RWPE2 (cell line): ENCODE data around the gene HDAC10.

Source experiments
- ATAC-seq: fragments of 200-7000 bp; cut with Tn5 transposase; 3 replicates; pipeline ENCODE4 v1.9.1; 2021; ENCODE audit warnings: low read depth
- DNase-seq: peaks from one replicate; pipeline ENCODE4 v3.0.0-alpha.2; 2020; ENCODE audit warnings: low spot score
- H3K27ac ChIP-seq: fragments of 450-650 bp; 2 replicates; pipeline ENCODE4 v1.5.1; 2017; ENCODE audit warnings: mild to moderate bottlenecking; ENCODE audit not compliant: poor library complexity, severe bottlenecking
- H3K27me3 ChIP-seq: fragments of 250-450 bp; sonication (Bioruptor Pico); 2 replicates; pipeline ENCODE4 v1.5.1; 2021; ENCODE audit warnings: mild to moderate bottlenecking, moderate library complexity; ENCODE audit not compliant: insufficient read depth, poor library complexity, severe bottlenecking
- H3K36me3 ChIP-seq: fragments of 250-450 bp; sonication (Bioruptor Pico); 2 replicates; pipeline ENCODE4 v1.5.1; 2020; ENCODE audit warnings: low read depth, mild to moderate bottlenecking, moderate library complexity
- H3K4me1 ChIP-seq: fragments of 250-450 bp; sonication (Bioruptor Pico); 2 replicates; pipeline ENCODE4 v1.5.1; 2021; ENCODE audit warnings: mild to moderate bottlenecking, moderate library complexity; ENCODE audit not compliant: insufficient read depth, poor library complexity, severe bottlenecking
- H3K4me3 ChIP-seq: fragments of 250-450 bp; sonication (Bioruptor Pico); 2 replicates; pipeline ENCODE4 v1.5.1; 2021; ENCODE audit warnings: mild to moderate bottlenecking, moderate library complexity; ENCODE audit not compliant: severe bottlenecking
- H3K9me3 ChIP-seq: fragments of 250-450 bp; sonication (Bioruptor Pico); 2 replicates; pipeline ENCODE4 v1.5.1; 2021; ENCODE audit warnings: mild to moderate bottlenecking, moderate library complexity; ENCODE audit not compliant: severe bottlenecking
- TF ChIP-seq, protein P1 (sequence below): fragments of 450-650 bp; IDR thresholded peaks from one replicate; pipeline ENCODE4 v1.5.1; 2017; ENCODE audit warnings: mild to moderate bottlenecking, moderate library complexity; ENCODE audit not compliant: poor library complexity, severe bottlenecking

Gene HDAC10

DNA sequence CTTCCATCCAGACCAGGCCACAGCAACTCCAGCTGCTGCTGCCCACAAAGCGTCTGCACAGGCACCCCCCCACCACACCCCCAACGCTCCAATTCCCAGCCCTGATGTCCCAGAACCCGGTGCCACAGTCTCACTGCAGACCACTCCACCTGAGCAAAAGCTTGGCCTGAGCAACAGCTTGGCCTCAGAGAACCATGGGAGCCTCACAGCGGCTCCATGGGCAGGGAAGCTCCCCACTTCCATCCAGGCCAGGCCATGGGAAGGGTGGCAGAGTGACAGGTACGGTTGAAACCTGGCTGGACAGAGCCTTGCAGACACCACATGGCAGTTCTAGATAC lies 43.2 kb upstream of the HDAC10 start:
- TF ChIP-seq, protein P1, sequence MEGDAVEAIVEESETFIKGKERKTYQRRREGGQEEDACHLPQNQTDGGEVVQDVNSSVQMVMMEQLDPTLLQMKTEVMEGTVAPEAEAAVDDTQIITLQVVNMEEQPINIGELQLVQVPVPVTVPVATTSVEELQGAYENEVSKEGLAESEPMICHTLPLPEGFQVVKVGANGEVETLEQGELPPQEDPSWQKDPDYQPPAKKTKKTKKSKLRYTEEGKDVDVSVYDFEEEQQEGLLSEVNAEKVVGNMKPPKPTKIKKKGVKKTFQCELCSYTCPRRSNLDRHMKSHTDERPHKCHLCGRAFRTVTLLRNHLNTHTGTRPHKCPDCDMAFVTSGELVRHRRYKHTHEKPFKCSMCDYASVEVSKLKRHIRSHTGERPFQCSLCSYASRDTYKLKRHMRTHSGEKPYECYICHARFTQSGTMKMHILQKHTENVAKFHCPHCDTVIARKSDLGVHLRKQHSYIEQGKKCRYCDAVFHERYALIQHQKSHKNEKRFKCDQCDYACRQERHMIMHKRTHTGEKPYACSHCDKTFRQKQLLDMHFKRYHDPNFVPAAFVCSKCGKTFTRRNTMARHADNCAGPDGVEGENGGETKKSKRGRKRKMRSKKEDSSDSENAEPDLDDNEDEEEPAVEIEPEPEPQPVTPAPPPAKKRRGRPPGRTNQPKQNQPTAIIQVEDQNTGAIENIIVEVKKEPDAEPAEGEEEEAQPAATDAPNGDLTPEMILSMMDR: no peak
- ATAC-seq: peak; percentile 7
- H3K4me1 ChIP-seq: peaks cover 16% of the 10 kb centered on the region
- H3K36me3 ChIP-seq: peaks cover 34% of the 10 kb centered on the region
- peak overlapping the region; percentile 99 for H3K27ac ChIP-seq
- no peak for DNase-seq
- no peaks in the 10 kb centered on the region for H3K9me3 ChIP-seq
- no peaks in the 10 kb centered on the region for H3K27me3 ChIP-seq
- no peak overlapping the region for H3K4me3 ChIP-seq

DNA sequence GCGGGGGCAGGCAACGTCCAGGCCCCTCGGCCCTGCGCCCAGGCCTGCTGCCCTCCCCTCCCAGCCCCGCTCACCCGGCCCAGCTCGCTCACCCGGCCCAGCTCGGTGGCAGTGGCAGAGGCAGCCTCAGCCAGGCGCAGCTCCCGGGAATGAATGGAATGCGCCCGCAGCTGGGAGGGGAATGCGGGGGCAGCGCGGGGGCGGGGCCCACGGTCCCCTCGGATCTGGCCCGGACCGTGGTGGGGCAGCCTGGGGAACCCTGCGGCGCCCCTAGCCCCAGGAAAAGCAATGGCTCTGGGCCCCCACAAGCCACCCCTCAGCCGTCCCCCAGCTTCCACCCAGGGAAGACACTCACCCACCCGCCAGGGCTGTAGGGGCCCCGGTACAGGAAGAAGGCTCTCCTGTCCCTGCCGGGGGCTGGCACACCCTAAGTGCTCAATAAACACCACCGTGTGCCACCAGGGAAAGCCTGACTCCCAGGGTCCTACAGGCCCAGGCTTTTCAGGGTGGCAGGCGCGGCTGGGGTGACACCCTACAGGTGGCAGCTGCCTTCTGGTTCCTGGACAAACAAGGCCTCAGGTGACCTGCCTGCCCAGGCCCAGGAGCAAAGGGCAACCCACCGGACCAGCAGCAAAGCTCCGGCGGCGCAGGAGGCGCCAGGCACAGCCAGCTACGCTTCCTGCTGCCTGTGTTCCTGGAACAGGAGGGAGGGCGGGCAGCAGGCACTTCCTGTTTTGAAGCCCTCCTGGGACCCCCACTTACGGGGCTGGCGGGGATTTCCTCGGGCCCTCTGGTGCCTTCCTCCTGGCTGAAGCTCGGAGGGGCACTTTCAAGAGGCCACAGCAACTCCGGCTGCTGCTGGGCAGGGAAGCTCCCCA lies 42.6 kb upstream of the HDAC10 start:
- Histone ChIP-seq H3K36me3 (peaks cover 38% of the 10 kb centered on the region), H3K4me1 (peaks cover 16% of the 10 kb centered on the region), H3K4me3 (peak overlapping the region; percentile 24), H3K9me3 (no peaks in the 10 kb centered on the region), H3K27me3 (no peaks in the 10 kb centered on the region), H3K27ac (peak overlapping the region; percentile 99)
- ATAC-seq (peak; percentile 86), DNase-seq (no peak)
- TF ChIP-seq, protein P1: no peak

DNA sequence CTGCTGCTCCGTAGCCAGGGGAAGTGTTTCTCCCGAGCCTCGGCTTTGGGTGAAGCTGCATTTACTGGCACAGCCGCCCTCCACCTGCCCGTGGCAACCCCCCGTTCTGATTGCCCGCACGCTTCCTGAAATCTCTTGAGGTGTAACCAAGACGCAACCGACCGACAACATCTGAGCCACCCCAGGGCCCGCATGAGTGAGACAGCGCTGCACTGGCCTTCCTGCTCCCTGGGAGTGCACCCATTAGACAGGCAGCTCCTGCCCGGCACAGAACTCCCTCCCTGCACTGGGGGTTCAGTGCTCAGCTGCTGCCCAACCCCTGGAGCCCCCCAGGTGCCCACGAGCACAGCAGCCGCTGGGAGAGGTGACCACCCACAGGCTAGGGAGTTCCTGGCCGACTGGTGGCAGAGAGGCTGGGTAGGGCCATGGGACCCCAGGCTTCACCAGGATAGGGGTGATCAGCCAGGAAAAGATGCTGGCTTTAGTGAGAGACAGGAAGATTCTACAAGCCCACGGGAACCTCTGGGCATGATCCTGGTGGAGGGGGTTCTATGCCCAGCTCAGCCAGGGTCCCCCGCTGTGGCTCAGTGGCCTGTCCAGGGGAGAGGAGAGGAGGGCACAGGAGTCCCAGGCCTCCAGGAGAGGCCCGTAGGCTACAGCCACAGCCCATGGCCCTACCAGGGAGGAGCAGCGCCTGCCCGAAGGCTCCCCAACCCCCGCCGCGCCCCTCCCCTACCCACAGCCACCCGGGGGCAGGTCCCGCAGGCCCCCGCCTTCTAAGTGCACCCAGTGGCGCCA lies 41.8 kb upstream of the HDAC10 start:
- Histone ChIP-seq H3K27ac (peak overlapping the region; percentile 99), H3K27me3 (no peaks in the 10 kb centered on the region), H3K4me1 (peaks cover 16% of the 10 kb centered on the region), H3K4me3 (peak overlapping the region; percentile 24), H3K9me3 (no peaks in the 10 kb centered on the region), H3K36me3 (peaks cover 44% of the 10 kb centered on the region)
- DNase-seq: no peak
- TF ChIP-seq, protein P1: no peak
- ATAC-seq: peak; percentile 20; the same call in 2 of the 3 replicates

DNA sequence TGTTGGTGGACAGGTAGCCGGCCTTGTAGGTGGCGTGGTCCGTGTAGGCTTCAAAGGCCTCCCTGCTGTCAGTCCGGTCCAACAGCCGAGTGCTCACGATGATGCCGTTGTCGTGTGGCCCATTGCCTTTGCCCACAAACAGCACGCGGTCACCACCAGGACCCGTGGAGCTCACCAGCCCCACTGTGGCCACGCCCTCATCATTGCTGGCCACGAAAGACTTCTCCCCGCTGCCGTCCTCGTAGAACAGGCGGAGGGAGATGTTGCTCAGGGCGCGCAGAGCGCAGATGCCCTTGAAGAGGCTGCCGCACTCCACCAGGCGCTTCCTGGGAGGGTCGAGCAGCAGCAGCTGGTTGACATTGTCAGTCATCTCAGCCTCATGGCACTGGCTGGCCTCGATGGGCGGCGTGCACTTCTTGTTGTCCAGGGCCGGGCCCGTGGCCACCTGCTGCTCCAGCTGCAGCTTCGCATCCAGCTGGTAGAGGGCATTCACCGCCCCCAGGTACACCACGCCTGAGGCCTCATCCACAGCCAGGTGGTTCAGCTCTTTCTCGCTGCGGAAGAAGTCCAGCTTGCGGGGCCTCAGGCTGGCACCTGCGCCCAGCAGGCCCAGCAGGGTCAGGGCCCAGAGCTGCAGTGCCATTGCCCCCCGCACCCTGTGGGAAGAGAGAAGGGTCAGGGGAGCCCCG lies 39.0 kb upstream of the HDAC10 start:
- TF ChIP-seq, protein P1: no peak
- Histone ChIP-seq H3K9me3 (no peaks in the 10 kb centered on the region), H3K4me1 (peaks cover 16% of the 10 kb centered on the region), H3K36me3 (peaks cover 56% of the 10 kb centered on the region), H3K27me3 (no peaks in the 10 kb centered on the region), H3K4me3 (no peak overlapping the region), H3K27ac (no peak overlapping the region)
- no peak for ATAC-seq
- DNase-seq: no peak
